Mesenteric fat pad (tissue), 1 donor: ENCODE measurements around the gene SAMD4A. TPM values are rescaled to one million over a fixed set of nuclear protein-coding genes. Genes with fewer than 3 reads are reported as not detected.
A peak's percentile ranks its signal among the peaks of the same experiment; 100 is the strongest.

Experiments
- DNase-seq: peaks from one replicate; pipeline ENCODE4 v3.0.0-alpha.2; 2020; ENCODE audit warnings: low spot score
- total RNA-seq: library from RNA; stranded (reverse); fragmentation: NEBNext Ultra II Directional; extraction: Animal tissue kit (Norgen Biotek cat#: 25700); gene quantifications from one replicate; pipeline ENCODE4 v1.2.1, GENCODE V29; 2021
- donor health status: DM: yes; HTN: yes; CAD: no.

Gene SAMD4A
- total RNA-seq, 1 donor from 2014 or later = 110 TPM

GRCh38 chr14:54565785-54566409 lies 1.0 kb upstream of the SAMD4A start:
- peak; percentile 97 for DNase-seq

GRCh38 chr14:54567224-54567638 lies 303 bp downstream of the SAMD4A start:
- DNase-seq = no peak

GRCh38 chr14:54567639-54568561 lies 972 bp downstream of the SAMD4A start:
- peak; percentile 91 for DNase-seq

GRCh38 chr14:54568821-54569595 lies 2.1 kb downstream of the SAMD4A start:
- no peak for DNase-seq

GRCh38 chr14:54570047-54570446 lies 3.1 kb downstream of the SAMD4A start:
- no peak for DNase-seq

- no peak for DNase-seq
These were observed 3.9 kb downstream of the SAMD4A start for GRCh38 chr14:54570631-54571415.

- no peak for DNase-seq
These were observed 5.4 kb downstream of the SAMD4A start for GRCh38 chr14:54572316-54572715.

GRCh38 chr14:54574528-54574927 lies 7.6 kb downstream of the SAMD4A start:
- DNase-seq = no peak

GRCh38 chr14:54577494-54577893 lies 10.6 kb downstream of the SAMD4A start:
- no peak for DNase-seq

- no peak for DNase-seq
These were observed 11.0 kb downstream of the SAMD4A start for GRCh38 chr14:54577977-54578376.

GRCh38 chr14:54579621-54580020 lies 12.7 kb downstream of the SAMD4A start:
- no peak for DNase-seq

GRCh38 chr14:54580933-54581332 lies 14.0 kb downstream of the SAMD4A start:
- DNase-seq = no peak

GRCh38 chr14:54582334-54582733 lies 15.4 kb downstream of the SAMD4A start:
- no peak for DNase-seq

GRCh38 chr14:54584097-54584496 lies 17.2 kb downstream of the SAMD4A start:
- DNase-seq = no peak

- DNase-seq = no peak
These were observed 18.3 kb downstream of the SAMD4A start for GRCh38 chr14:54585214-54585613.

- DNase-seq = no peak
These were observed 22.1 kb downstream of the SAMD4A start for GRCh38 chr14:54589076-54589475.

GRCh38 chr14:54589843-54590242 lies 22.9 kb downstream of the SAMD4A start:
- no peak for DNase-seq

- no peak for DNase-seq
These were observed 23.6 kb downstream of the SAMD4A start for GRCh38 chr14:54590481-54590880.

GRCh38 chr14:54591461-54591860 lies 24.5 kb downstream of the SAMD4A start:
- no peak for DNase-seq

- DNase-seq = no peak
These were observed 24.9 kb downstream of the SAMD4A start for GRCh38 chr14:54591866-54592265.

- DNase-seq = no peak
These were observed 26.9 kb downstream of the SAMD4A start for GRCh38 chr14:54593860-54594259.
